Astrocyte (in vitro differentiated cells and primary cell): Measurements from ENCODE around the gene COPS7A.

Experiments used
- CTCF ChIP-seq: IDR thresholded peaks from 2 replicates; pipeline ENCODE4 v1.5.1; 2011; ENCODE audit warnings: low read depth, mild to moderate bottlenecking, inconsistent platforms, low read length, moderate library complexity; ENCODE audit not compliant: insufficient read depth
- EZH2 ChIP-seq: IDR thresholded peaks from 2 replicates; pipeline ENCODE4 v1.6.1; 2012; ENCODE audit warnings: mild to moderate bottlenecking, low read length, inconsistent platforms; ENCODE audit not compliant: insufficient read depth

GRCh38 chr12:6747216-6747615, 23.4 kb downstream of the COPS7A start:
- no peak for TF ChIP-seq CTCF
- no peak for TF ChIP-seq EZH2
